Esophagus squamous epithelium (tissue), 5 donors: ENCODE measurements around the gene MAN1C1. TPM values are rescaled to one million over a fixed set of nuclear protein-coding genes. Genes with fewer than 3 reads are reported as not detected.
A peak's percentile ranks its signal among the peaks of the same experiment; 100 is the strongest.
"Not testable (repeated sequence)": the region's sequence is repeated elsewhere in the genome, so short reads cannot be mapped to it uniquely, and the experiment has no call there.

Source experiments
- DNase-seq: peaks from one replicate; lab custom pipeline; 2025; lab: John Stamatoyannopoulos, UW
- H3K27ac ChIP-seq, 4 donors: fragments of 200-600 bp; sonication (generic); one replicate each; pipeline ENCODE4 v1.5.1; 2016 to 2019; ENCODE audit warnings: mild to moderate bottlenecking in 1 of 4
- H3K27me3 ChIP-seq, 4 donors: fragments of 200-600 bp; sonication (generic); 1 replicate in 3 of 4; 2 replicates in 1 of 4; pipeline versions ENCODE4 v1.5.1 to v1.6.0; 2017 to 2021; ENCODE audit warnings: antibody characterized with exemption in 1 of 4
- H3K36me3 ChIP-seq, 3 donors: fragments of 200-600 bp; sonication (generic); one replicate each; pipeline ENCODE4 v1.5.1; 2016 to 2019
- H3K4me1 ChIP-seq, 3 donors: fragments of 200-600 bp; sonication (generic); one replicate each; pipeline ENCODE4 v1.5.1; 2017 to 2019
- H3K4me3 ChIP-seq, 4 donors: fragments of 200-600 bp; sonication (generic); 1 replicate in 3 of 4; 2 replicates in 1 of 4; pipeline ENCODE4 v1.5.1; 2016 to 2019; ENCODE audit warnings: mild to moderate bottlenecking in 2 of 4, moderate library complexity in 1 of 4
- H3K9me3 ChIP-seq, 3 donors: fragments of 200-600 bp; sonication (generic); one replicate each; pipeline ENCODE4 v1.5.1; 2016 to 2019
- POLR2A ChIP-seq, 4 donors: fragments of 450-650 bp; IDR thresholded peaks; one replicate each; pipeline ENCODE4 v1.6.1; 2017; ENCODE audit warnings: antibody characterized with exemption in 4 of 4, mild to moderate bottlenecking in 4 of 4, moderate library complexity in 3 of 4
- WGBS, 2 donors: methylation state at CpG; one replicate each; pipeline ENCODE4 v1.1.5; 2018; 5-methylcytosine and 5-hydroxymethylcytosine counted together
- intact Hi-C: fragments of 100-400 bp; cut with DNase I; formaldehyde crosslinking; loops from one replicate; pipeline ENCODE4 v1.15.0; 2022
- total RNA-seq, 4 donors: library from RNA; depleted of rRNA; stranded (reverse); fragments of >200 nt; gene quantifications; one replicate each; pipeline ENCODE4 v1.1.0, GENCODE V29; 2016
- TF ChIP-seq, protein P1 (sequence below), 6 experiments: fragments of 450-650 bp in 4 of 6; fragments of 200-600 bp in 2 of 6; sonication (generic) in 2 of 6; IDR thresholded peaks; one replicate each; pipeline ENCODE4 v1.5.1; 2016 to 2019; ENCODE audit warnings: antibody characterized with exemption in 6 of 6, mild to moderate bottlenecking in 4 of 6, moderate library complexity in 4 of 6
- donor health status: DM: yes; HTN: yes; CAD: no.

Gene MAN1C1
- total RNA-seq, 4 donors from 2014 or later, result 0.91 to 7.4 (median 3.8) TPM

DNA sequence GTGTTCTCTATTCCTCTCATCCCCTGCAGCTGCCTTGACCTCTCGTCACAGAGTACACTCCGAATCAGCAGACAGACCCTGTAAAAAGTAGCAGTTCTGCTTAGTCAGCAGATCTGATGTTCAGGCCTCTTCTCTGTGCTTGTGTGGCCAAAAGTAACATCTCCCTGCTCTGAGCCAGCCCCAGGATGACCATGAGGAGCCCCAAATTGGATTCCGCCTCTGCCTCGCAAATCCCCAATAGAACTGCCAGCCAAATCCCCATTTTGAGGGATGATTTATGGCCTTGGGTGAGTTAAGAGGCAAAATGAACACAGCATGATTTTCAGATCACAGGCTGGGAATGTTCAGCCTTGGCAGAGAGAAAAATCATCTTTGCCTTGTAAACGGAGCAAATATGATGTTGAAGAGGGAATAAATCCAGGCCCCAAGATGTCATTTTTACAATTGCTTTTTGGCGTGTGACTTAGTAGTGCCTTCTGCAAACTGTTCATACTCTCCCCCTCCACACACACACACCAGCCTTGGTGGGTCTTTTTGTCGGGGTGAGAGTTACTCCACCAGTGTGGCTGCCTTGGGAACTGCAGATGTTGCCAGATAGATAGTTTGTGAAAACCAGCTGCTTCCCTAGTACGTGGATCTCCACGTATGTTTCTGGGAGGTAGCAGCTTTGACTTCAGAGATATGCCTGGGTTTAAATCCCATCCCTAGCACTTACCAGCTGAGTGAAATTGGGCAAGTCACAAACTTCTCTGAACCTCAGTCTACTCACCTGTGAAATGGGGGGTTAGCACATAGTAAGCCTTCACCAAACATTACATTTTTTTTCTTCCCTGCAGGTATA lies 77.8 kb downstream of the MAN1C1 start:
- DNase-seq, result no peak
- H3K27ac ChIP-seq, result peak overlapping the region; percentile 57 to 94 (median 86)
- H3K9me3 ChIP-seq, result no peaks in the 10 kb centered on the region
- TF ChIP-seq POLR2A (IDR thresholded peaks at IDR 0.05), result no peak
- TF ChIP-seq, protein P1, sequence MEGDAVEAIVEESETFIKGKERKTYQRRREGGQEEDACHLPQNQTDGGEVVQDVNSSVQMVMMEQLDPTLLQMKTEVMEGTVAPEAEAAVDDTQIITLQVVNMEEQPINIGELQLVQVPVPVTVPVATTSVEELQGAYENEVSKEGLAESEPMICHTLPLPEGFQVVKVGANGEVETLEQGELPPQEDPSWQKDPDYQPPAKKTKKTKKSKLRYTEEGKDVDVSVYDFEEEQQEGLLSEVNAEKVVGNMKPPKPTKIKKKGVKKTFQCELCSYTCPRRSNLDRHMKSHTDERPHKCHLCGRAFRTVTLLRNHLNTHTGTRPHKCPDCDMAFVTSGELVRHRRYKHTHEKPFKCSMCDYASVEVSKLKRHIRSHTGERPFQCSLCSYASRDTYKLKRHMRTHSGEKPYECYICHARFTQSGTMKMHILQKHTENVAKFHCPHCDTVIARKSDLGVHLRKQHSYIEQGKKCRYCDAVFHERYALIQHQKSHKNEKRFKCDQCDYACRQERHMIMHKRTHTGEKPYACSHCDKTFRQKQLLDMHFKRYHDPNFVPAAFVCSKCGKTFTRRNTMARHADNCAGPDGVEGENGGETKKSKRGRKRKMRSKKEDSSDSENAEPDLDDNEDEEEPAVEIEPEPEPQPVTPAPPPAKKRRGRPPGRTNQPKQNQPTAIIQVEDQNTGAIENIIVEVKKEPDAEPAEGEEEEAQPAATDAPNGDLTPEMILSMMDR (IDR thresholded peaks at IDR 0.05), result peak in 1 of 6 experiments; percentile 24
- 54 to 59% methylated on average over 9 of the region's 9 CpGs for WGBS, 2 donors
- intact Hi-C loops, result no loop called here
- H3K4me1 ChIP-seq, result peaks cover 10 to 68% (median 53%) of the 10 kb centered on the region in 3 donors
- H3K4me3 ChIP-seq, result peak overlapping the region in 1 of 4 donors; percentile 1
- H3K27me3 ChIP-seq, result no peaks in the 10 kb centered on the region
- H3K36me3 ChIP-seq, result no peaks in the 10 kb centered on the region

GRCh38 chr1:25695090-25695770 lies 78.6 kb downstream of the MAN1C1 start:
- Histone ChIP-seq H3K27me3 (no peaks in the 10 kb centered on the region), H3K27ac (peak overlapping the region; percentile 63 to 94 (median 86)), H3K9me3 (no peaks in the 10 kb centered on the region), H3K4me1 (peaks cover 14 to 76% (median 62%) of the 10 kb centered on the region in 3 donors), H3K4me3 (peak overlapping the region in 1 of 4 donors; percentile 22), H3K36me3 (no peaks in the 10 kb centered on the region)
- TF ChIP-seq, protein P1 (IDR thresholded peaks at IDR 0.05), result peak in 2 of 6 experiments; percentile 15 to 24
- no peak for TF ChIP-seq POLR2A (IDR thresholded peaks at IDR 0.05)
- no peak for DNase-seq
- WGBS, 2 donors, result 52 to 59% methylated on average over 15 of the region's 15 CpGs
- intact Hi-C loops, result no loop called here

- Histone ChIP-seq H3K4me1 (peaks cover 17 to 83% (median 68%) of the 10 kb centered on the region in 3 donors), H3K9me3 (no peaks in the 10 kb centered on the region), H3K4me3 (peak overlapping the region in 1 of 4 donors; percentile 22), H3K36me3 (no peaks in the 10 kb centered on the region), H3K27me3 (no peaks in the 10 kb centered on the region), H3K27ac (peak overlapping the region; percentile 63 to 94 (median 86))
- TF ChIP-seq, protein P1 (IDR thresholded peaks at IDR 0.05), result no peak
- no peak for TF ChIP-seq POLR2A (IDR thresholded peaks at IDR 0.05)
- intact Hi-C loops, result no loop called here
- DNase-seq, result no peak
- 26 to 38% methylated on average over 11 of the region's 11 CpGs for WGBS, 2 donors
Observed at GRCh38 chr1:25695771-25696311, 79.2 kb downstream of the MAN1C1 start.

DNA sequence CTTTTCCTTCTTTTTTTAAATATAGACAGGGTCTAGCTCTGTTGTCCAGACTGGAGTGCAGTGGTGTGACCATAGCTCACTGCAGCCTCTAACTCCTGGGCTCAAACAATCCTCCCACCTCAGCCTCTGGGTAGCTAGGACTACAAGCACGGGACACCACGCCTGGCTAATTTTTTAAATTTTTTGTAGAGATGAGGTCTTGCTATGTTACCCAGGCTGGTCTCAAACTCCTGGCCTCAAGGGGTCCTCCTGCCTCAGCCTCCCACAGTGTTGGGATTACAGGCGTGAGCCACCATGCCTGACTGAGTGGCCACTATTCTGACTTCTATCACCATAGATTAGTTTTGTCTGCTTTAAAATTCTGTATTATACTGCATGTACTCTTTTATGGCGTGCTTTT lies 80.1 kb downstream of the MAN1C1 start:
- not testable (repeated sequence) for H3K27me3 ChIP-seq
- H3K27ac ChIP-seq, result peak overlapping the region; percentile 63 to 94 (median 86)

GRCh38 chr1:25697435-25698217 lies 81.0 kb downstream of the MAN1C1 start:
- intact Hi-C loops, result no loop called here

More for the DNA sequence above, 80.1 kb downstream of the MAN1C1 start:
- 62 to 77% methylated on average over 4 of the region's 4 CpGs for WGBS, 2 donors
- H3K4me3 ChIP-seq, H3K36me3 ChIP-seq, intact Hi-C loops, H3K9me3 ChIP-seq, DNase-seq: not testable (repeated sequence)
- H3K4me1 ChIP-seq, result peaks cover 25 to 91% (median 76%) of the 10 kb centered on the region in 3 donors

More at GRCh38 chr1:25697435-25698217, 81.0 kb downstream of the MAN1C1 start:
- peaks cover 26 to 97% (median 86%) of the 10 kb centered on the region in 3 donors for H3K4me1 ChIP-seq
- no peaks in the 10 kb centered on the region for H3K9me3 ChIP-seq
- DNase-seq, result no peak
- H3K4me3 ChIP-seq, result no peak overlapping the region
- TF ChIP-seq, protein P1 (IDR thresholded peaks at IDR 0.05), result peak in 3 of 6 experiments; percentile 30 to 65 (median 59)
- no peak for TF ChIP-seq POLR2A (IDR thresholded peaks at IDR 0.05)
- WGBS, 2 donors, result 45 to 46% methylated on average over 10 of the region's 10 CpGs
- H3K27ac ChIP-seq, result peak overlapping the region; percentile 63 to 94 (median 86)
- H3K27me3 ChIP-seq, result no peaks in the 10 kb centered on the region
- H3K36me3 ChIP-seq, result no peaks in the 10 kb centered on the region
